ENCODE measurements around the gene ABHD1. TPM values are rescaled to one million over a fixed set of nuclear protein-coding genes. Genes with fewer than 3 reads are reported as not detected.

The ABHD1 gene
- total and polyA plus RNA-seq, 2 donors (not counting 3 experiments of a cell fraction or from before 2014, with no cell fraction given), result 0.07 TPM; not detected in 1

DNA sequence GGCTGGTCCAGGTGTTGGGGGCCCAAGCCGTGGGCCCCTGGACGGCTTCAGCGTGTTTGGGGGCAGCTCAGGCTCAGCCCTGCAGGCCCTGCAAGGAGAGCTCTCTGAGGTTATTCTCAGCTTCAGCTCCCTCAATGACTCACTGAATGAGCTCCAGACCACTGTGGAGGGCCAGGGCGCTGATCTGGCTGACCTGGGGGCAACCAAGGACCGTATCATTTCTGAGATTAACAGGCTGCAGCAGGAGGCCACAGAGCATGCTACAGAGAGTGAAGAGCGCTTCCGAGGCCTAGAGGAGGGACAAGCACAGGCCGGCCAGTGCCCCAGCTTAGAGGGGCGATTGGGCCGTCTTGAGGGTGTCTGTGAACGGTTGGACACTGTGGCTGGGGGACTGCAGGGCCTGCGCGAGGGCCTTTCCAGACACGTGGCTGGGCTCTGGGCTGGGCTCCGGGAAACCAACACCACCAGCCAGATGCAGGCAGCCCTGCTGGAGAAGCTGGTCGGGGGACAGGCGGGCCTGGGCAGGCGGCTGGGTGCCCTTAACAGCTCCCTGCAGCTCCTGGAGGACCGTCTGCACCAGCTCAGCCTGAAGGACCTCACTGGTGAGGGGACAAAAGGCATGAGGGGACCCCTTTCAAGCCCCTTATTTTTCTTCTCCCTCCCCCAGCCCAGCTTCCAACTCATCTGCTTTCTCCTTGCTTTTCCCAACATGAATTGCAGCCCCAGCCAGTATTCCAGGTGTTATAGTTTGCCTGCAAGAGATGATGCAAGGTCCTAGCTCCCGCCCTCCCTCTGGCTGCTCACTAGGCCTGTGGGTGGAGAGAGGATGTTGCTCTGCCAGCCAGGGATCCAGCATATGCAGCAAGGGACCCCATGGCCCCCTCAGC lies 40.0 kb upstream of the ABHD1 start:
- FAIRE-seq, result no peak
- no peaks in the 10 kb centered on the region for H3K9me1 ChIP-seq (replicated peaks; ENCODE audit: control insufficient read depth, extremely low read depth, insufficient read depth, low read length)

GRCh38 chr2:27084297-27085061 lies 39.1 kb upstream of the ABHD1 start:
- intact Hi-C loops (cut with micrococcal nuclease), result loop anchor here (1.0 to 5.0 kb wide), 2 partner anchors 13 to 237 kb away; partner anchors contain the start of genes DPYSL5 and OST4
- H4K20me1 ChIP-seq (replicated peaks; ENCODE audit: control insufficient read depth, extremely low read depth, insufficient read depth, low read length), result no peaks in the 10 kb centered on the region
- no peak overlapping the region for H3K4me3 ChIP-seq (replicated peaks in 1 of 3; ENCODE audit: insufficient read depth in 1 of 3, low read depth in 1 of 3, low read length in 3 of 3)
- H3K27ac ChIP-seq (ENCODE audit: insufficient read depth, low read depth, low read length), result no peak overlapping the region
- H2AFZ ChIP-seq (ENCODE audit: low read depth, low read length), result no peak overlapping the region
- peaks cover 12% of the 10 kb centered on the region for H3K4me1 ChIP-seq (ENCODE audit: control insufficient read depth, extremely low read depth, insufficient read depth, low read length)
- dilution Hi-C loops (cut with MboI; ENCODE audit: extremely low pct_ligation_motif_present, low sequenced_read_pairs), result no loop called here
- H3K9me3 ChIP-seq (replicated peaks; ENCODE audit: control insufficient read depth, insufficient read depth, low read length), result no peaks in the 10 kb centered on the region
- no peaks in the 10 kb centered on the region for H3K36me3 ChIP-seq (ENCODE audit: control insufficient read depth in 2 of 2, extremely low read depth in 1 of 2, insufficient read depth in 2 of 2, low read length in 2 of 2)
- no peak for TF ChIP-seq POLR2AphosphoS5 (IDR thresholded peaks at IDR 0.05; ENCODE audit: insufficient read depth, low read depth, low read length)
- TF ChIP-seq POLR2A (IDR thresholded peaks at IDR 0.05; ENCODE audit: low read depth, low read length), result no peak
- no peak for TF ChIP-seq MAX (IDR thresholded peaks at IDR 0.05; ENCODE audit: insufficient read depth, insufficient read length)
- TF ChIP-seq CTCF (IDR thresholded peaks at IDR 0.05; ENCODE audit: extremely low read depth in 1 of 2, insufficient read depth in 1 of 2, low read depth in 1 of 2, low read length in 2 of 2), result no peak
- TF ChIP-seq FOS (IDR thresholded peaks at IDR 0.05; ENCODE audit: borderline replicate concordance, insufficient read depth, low read length), result no peak
- no peak for TF ChIP-seq MYC (IDR thresholded peaks at IDR 0.05; ENCODE audit: low read depth, low read length)
- no peak for TF ChIP-seq EZH2 (IDR thresholded peaks at IDR 0.05; ENCODE audit: borderline replicate concordance, low read depth, low read length, severe bottlenecking)
- TF ChIP-seq JUN (IDR thresholded peaks at IDR 0.05; ENCODE audit: borderline replicate concordance, insufficient read depth, insufficient read length, low read depth), result no peak
- TF ChIP-seq GATA2 (IDR thresholded peaks at IDR 0.05; ENCODE audit: insufficient read depth, insufficient read length, low read depth, low read length), result no peak
- no TSS peak for BruUV-seq (replicated peaks)
- DNase-seq (ENCODE audit: low read depth, low spot score), result no peak
- CTCF ChIA-PET, result interaction anchor here (1.2 to 6.0 kb wide), 7 partner anchors 10 to 198 kb away, joined by 3 to 55 read pairs (median 4); partner anchors contain the start of genes AGBL5, OST4 and TRIM54
- POLR2A ChIA-PET, result no interaction called here
- FAIRE-seq, result no peak
- H3K27me3 ChIP-seq (ENCODE audit: control insufficient read depth in 2 of 2, insufficient read depth in 2 of 2, low read length in 2 of 2), result no peaks in the 10 kb centered on the region
- H3K79me2 ChIP-seq (ENCODE audit: control insufficient read depth, insufficient read depth, low read length), result no peaks in the 10 kb centered on the region
- H3K9ac ChIP-seq (replicated peaks; ENCODE audit: extremely low read depth, insufficient read depth, low read length), result no peak overlapping the region
- H3K4me2 ChIP-seq (ENCODE audit: insufficient read depth, low read length), result no peak overlapping the region
- H3K9me1 ChIP-seq (replicated peaks; ENCODE audit: control insufficient read depth, extremely low read depth, insufficient read depth, low read length), result no peaks in the 10 kb centered on the region

More for the DNA sequence above, 40.0 kb upstream of the ABHD1 start:
- H3K27ac ChIP-seq (ENCODE audit: insufficient read depth, low read depth, low read length), result no peak overlapping the region
- H3K36me3 ChIP-seq (ENCODE audit: control insufficient read depth in 2 of 2, extremely low read depth in 1 of 2, insufficient read depth in 2 of 2, low read length in 2 of 2), result no peaks in the 10 kb centered on the region
- dilution Hi-C loops (cut with MboI; ENCODE audit: extremely low pct_ligation_motif_present, low sequenced_read_pairs), result no loop called here
- peaks cover 12% of the 10 kb centered on the region for H3K4me1 ChIP-seq (ENCODE audit: control insufficient read depth, extremely low read depth, insufficient read depth, low read length)
- H3K79me2 ChIP-seq (ENCODE audit: control insufficient read depth, insufficient read depth, low read length), result no peaks in the 10 kb centered on the region
- TF ChIP-seq POLR2A (IDR thresholded peaks at IDR 0.05; ENCODE audit: low read depth, low read length), result no peak
- no peak for TF ChIP-seq FOS (IDR thresholded peaks at IDR 0.05; ENCODE audit: borderline replicate concordance, insufficient read depth, low read length)
- no peak for TF ChIP-seq EZH2 (IDR thresholded peaks at IDR 0.05; ENCODE audit: borderline replicate concordance, low read depth, low read length, severe bottlenecking)
- no peak for TF ChIP-seq MYC (IDR thresholded peaks at IDR 0.05; ENCODE audit: low read depth, low read length)
- H3K9ac ChIP-seq (replicated peaks; ENCODE audit: extremely low read depth, insufficient read depth, low read length), result no peak overlapping the region
- no peaks in the 10 kb centered on the region for H3K27me3 ChIP-seq (ENCODE audit: control insufficient read depth in 2 of 2, insufficient read depth in 2 of 2, low read length in 2 of 2)
- no peak overlapping the region for H2AFZ ChIP-seq (ENCODE audit: low read depth, low read length)
- intact Hi-C loops (cut with micrococcal nuclease), result no loop called here
- ChIA-PET CTCF (interaction anchor here (1.2 to 6.0 kb wide), 4 partner anchors 9 to 122 kb away, joined by 3 to 55 read pairs (median 33); partner anchors contain the start of genes AGBL5 and OST4), POLR2A (no interaction called here)
- H4K20me1 ChIP-seq (replicated peaks; ENCODE audit: control insufficient read depth, extremely low read depth, insufficient read depth, low read length), result no peaks in the 10 kb centered on the region
- H3K9me3 ChIP-seq (replicated peaks; ENCODE audit: control insufficient read depth, insufficient read depth, low read length), result no peaks in the 10 kb centered on the region
- TSS peak; percentile 22 for BruUV-seq (replicated peaks)
- H3K4me2 ChIP-seq (ENCODE audit: insufficient read depth, low read length), result no peak overlapping the region
- no peak overlapping the region for H3K4me3 ChIP-seq (replicated peaks in 1 of 3; ENCODE audit: insufficient read depth in 1 of 3, low read depth in 1 of 3, low read length in 3 of 3)
- no peak for DNase-seq (ENCODE audit: low read depth, low spot score)

Measured in endothelial cell of umbilical vein (primary cell).